OCI-LY7 (cell line): ENCODE results near the gene PIAS4.

ENCODE experiments used
- CTCF ChIP-seq: fragments of 200-600 bp; sonication (generic); conservative IDR thresholded peaks from 2 replicates; pipeline ENCODE4 v1.5.1; 2014; ENCODE audit warnings: mild to moderate bottlenecking, antibody characterized with exemption, low read length, moderate library complexity, mixed read lengths
- EZH2phosphoT487 ChIP-seq: fragments of 200-600 bp; sonication (generic); IDR thresholded peaks from 2 replicates; pipeline ENCODE4 v1.6.1; 2018; ENCODE audit warnings: low read depth, borderline replicate concordance, mild to moderate bottlenecking, mixed run types, antibody characterized with exemption, low read length, moderate library complexity, mixed read lengths

- TF ChIP-seq CTCF, result no peak
- no peak for TF ChIP-seq EZH2phosphoT487
These were observed 70.5 kb downstream of the PIAS4 start for GRCh38 chr19:4077800-4078684.
